Breast epithelium (tissue), 3 donors: ENCODE results near the gene ARHGAP26.

Experiments
- CTCF ChIP-seq, 3 donors: fragments of 450-650 bp; IDR thresholded peaks; one replicate each; pipeline ENCODE4 v1.5.1; 2016 to 2017; ENCODE audit warnings: antibody characterized with exemption in 3 of 3, mild to moderate bottlenecking in 3 of 3, moderate library complexity in 3 of 3
- POLR2A ChIP-seq: fragments of 450-650 bp; IDR thresholded peaks from one replicate; pipeline ENCODE4 v1.6.1; 2016; ENCODE audit warnings: antibody characterized with exemption, mild to moderate bottlenecking, moderate library complexity
- POLR2AphosphoS5 ChIP-seq, 3 donors: sonication (generic); formaldehyde crosslinking; IDR thresholded peaks; one replicate each; pipeline ENCODE4 v1.6.1; 2017; ENCODE audit warnings: antibody characterized with exemption in 3 of 3

DNA sequence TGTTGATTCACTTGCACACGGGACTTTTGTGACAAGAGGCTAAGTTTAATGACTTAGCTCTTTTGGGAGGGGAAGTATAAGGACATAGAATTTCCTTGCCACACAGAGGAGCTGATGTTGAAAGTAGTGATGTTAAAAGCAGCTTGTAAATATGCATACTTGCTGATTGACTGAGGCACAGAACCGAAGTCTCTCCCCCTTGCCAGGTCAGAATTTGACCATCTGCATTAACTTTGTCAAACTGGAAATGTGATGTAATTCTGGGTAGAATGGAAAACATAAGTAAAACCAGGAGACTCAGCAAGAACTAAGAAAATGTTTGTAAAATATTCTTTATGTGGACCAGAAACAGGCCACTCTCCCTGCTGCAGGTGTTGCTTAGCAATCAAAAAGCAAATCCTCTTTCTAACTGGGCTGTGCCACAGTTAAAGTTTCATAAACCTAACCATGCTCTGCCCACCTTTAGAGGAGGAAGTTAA, 349.2 kb downstream of the ARHGAP26 start:
- no peak for TF ChIP-seq CTCF (IDR thresholded peaks at IDR 0.05)
- TF ChIP-seq POLR2AphosphoS5 (IDR thresholded peaks at IDR 0.05), result no peak
- no peak for TF ChIP-seq POLR2A
